ENCODE results near the gene SLC2A11.
"Not testable (repeated sequence)": the region's sequence is repeated elsewhere in the genome, so short reads cannot be mapped to it uniquely, and the experiment has no call there.

Gene SLC2A11

GRCh38 chr22:23908587-23909205 is 51.0 kb downstream of the SLC2A11 start:
- no peak for DNase-seq (ENCODE audit: low read depth)

DNA sequence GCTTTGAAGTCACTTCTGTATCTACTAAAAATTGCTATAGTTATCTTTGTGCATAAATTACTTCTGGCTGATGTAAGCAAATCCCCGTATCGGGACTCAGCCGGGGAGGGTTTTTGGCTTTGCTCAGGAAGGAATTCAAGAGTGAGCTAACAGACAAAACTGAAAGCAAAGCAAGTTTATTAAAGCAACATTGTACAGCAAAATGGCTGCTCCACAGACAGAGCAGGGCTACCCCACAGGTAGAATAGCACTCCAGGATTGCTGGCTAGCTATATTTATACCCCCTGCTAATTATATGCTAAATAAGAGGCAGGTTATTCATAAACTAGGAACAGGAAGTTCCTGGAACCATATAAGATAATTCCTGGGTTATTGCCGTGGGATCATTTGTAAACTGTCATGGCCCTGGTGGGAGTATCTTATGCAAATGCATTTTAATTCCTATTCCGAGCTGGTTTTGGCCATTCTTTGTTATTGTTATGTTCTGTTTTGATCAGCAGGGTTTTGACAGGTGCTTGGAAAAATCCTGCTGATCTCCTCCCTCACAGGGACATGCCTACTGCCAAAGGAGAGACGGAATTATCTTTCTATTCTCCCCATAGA is 51.7 kb downstream of the SLC2A11 start:
- DNase-seq (ENCODE audit: low read depth): no peak

DNA sequence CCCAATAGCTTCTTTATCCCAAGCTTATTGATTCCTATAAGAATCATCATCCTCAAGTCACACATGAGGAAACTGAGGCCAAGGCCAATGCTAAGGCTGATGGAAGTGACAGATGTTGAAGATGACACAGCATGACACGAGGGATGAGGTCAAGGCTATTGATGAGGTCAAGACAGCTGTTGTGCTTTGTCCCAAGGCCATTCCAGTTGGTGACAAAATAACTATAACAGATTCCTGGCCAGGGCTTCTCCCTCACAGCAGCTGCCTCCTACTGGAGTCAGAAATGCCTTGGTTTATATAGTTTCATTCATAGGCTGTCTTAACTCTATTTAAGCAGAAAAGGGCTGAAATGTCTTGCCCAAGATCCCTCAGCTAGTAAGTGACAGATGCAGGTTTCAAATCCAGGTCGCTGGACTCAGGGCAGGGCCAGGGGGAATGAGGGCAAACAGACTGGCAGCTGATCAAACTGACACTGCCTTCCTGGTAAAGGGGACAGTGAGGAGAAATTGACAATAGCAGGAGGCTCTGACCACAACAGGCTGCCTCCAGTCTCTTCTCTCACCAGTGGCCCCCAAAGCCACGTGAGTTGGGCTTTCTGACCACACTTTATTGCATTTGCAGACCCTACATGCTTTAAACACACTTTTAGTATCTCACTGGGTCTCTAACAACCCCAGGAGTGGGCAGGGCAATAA is 53.0 kb downstream of the SLC2A11 start:
- no peak for DNase-seq (ENCODE audit: low read depth)

GRCh38 chr22:23911318-23911980 is 53.8 kb downstream of the SLC2A11 start:
- peak; percentile 74 for DNase-seq (ENCODE audit: low read depth)

DNA sequence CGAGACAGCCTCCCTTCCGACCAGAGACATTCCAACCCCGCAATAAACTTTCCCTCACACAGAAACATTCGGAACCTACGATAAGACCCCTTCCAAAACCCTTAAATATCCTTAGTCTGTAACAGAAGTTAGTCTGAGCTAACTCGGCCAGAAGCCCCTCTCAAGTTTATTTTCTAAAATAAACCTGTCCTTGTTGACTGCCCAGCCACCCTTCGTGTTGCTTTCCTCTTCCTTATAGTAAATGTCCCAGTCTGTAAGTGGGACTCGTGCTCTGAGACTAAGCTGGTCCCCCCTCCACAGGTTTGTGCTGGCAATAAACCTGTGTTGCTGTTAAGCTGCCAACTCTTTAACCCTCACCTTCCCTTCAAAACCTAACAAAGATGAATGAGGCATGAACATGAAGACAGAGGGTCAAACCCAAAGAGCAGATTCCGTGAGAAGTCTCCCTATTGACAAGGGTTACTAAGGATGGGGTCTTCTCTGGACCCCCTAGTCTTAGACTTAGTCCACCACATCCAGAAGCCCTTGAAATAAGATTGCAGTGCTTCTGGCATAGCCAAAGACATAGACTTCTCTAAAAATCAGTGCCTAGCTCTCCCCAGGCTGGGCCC is 54.7 kb downstream of the SLC2A11 start:
- no peak for DNase-seq (ENCODE audit: low read depth)

DNA sequence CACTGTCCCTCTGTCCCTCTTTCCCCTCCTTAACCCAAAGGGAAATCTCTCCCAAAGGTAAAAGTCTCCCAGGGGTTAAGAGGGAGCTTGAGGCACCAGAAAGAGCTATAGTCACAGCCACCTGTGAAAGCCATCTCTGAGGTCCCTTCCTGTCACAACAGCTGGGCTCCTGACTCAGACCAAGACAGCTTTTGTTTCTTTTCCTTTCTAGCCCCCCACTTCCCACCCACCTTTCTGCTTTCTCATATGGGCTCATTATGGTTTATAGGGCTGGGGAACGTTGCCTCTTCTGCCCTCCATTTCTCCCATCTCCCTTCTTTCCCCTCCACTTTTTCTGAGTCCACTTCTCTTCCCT is 55.6 kb downstream of the SLC2A11 start:
- DNase-seq (ENCODE audit: low read depth): no peak

- peak; percentile 99 for DNase-seq (ENCODE audit: low read depth)
These were observed 56.1 kb downstream of the SLC2A11 start for GRCh38 chr22:23913661-23914353.

DNA sequence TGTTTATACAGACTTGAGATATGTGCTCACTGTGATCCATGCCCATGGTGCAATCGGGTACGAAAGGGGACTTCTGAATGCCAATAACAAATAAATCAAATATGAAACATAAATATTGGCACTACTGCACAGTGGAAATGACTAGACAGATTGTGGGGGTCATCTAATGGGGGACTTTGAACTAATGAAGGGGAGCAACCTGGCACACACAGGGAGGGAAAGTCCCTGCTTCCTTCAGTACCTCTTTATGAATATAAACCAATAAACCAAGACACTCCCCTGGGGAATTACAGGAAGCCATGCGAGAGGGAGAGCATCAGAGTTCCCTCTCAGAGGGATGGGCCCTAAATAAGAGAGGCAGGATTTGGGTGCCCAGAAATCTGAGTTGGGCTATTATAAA is 57.6 kb downstream of the SLC2A11 start:
- no peak for DNase-seq (ENCODE audit: low read depth)

DNA sequence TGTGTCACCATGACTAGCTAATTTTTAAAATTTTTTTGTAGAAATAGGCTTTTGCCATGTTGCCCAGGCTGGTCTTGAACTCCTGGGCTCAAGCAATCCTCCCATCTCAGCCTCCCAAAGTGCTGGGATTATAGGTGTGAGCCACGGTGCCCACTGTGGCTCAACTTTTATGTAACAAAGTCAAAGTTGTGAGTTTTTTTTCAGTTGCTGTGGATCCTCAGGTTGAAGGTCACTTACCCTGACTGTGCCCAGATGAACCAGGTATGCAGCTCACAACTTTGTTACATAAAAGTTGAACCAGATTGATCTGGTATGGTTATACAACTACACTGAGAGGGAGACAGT is 62.6 kb downstream of the SLC2A11 start:
- not testable (repeated sequence) for DNase-seq (ENCODE audit: low read depth)

DNA sequence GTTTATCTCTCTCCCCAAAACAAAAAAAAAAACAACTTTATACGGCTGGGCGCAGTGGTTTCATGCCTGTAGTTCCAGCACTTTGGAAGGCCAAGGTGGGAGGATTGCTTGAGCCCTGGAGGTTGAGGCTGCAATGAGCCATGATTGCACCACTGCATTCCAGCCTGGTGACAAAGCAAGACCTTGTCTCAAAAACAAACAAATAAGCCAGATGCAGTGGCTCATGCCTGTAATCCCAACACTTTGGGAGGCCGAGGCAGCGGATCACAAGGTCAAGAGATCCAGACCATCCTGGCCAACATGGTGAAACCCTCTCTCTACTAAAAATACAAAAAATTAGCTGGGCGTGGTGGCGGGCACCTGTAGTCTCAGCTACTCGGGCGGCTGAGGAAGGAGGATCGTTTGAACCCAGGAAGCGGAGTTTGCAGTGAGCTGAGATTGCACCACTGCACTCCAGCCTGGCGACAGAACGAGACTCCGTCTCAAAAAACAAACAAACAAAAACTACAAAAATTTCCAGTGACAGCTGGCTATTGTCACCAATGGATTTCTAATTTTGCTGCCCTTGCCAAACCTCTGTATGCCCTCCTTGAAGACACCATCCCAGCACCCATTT is 64.0 kb downstream of the SLC2A11 start:
- DNase-seq (ENCODE audit: low read depth): not testable (repeated sequence)

GRCh38 chr22:23922921-23923320 is 65.2 kb downstream of the SLC2A11 start:
- DNase-seq (ENCODE audit: low read depth): no peak

- no peak for DNase-seq (ENCODE audit: low read depth)
These were observed 67.4 kb downstream of the SLC2A11 start for GRCh38 chr22:23925020-23925606.

DNA sequence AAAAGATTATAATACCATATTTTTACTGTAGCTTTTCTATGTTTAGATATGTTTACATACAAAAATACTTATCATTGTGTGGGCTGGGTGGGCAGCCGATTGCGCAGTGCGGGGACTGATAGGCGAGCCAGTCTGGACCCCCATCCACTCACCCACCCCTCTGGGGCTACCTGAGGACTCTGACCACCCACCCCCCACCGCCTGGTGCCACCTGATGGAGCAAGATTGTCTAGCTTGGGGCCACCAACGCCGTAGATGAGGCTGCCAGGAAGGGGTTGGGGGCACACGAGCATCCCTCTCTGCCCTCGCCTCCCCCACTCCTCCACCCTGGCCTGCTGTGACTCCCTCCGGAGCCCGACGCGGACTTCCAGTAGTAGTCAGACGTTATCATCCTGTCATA is 68.9 kb downstream of the SLC2A11 start:
- DNase-seq (ENCODE audit: low read depth): no peak
